Measurements from ENCODE around the gene CCDC27.
A peak's percentile ranks its signal among the peaks of the same experiment; 100 is the strongest.

CCDC27 gene

GRCh38 chr1:3770047-3770765 is 18.0 kb downstream of the CCDC27 start:
- Mint-ChIP-seq H3K4me3 (peak overlapping the region; percentile 50), H3K27ac (no peak overlapping the region), H3K27me3 (ENCODE audit: low read depth) (no peaks in the 10 kb centered on the region), H3K4me1 (ENCODE audit: low read depth) (no peaks in the 10 kb centered on the region), H3K36me3 (ENCODE audit: low read depth) (no peaks in the 10 kb centered on the region), H3K9me3 (no peaks in the 10 kb centered on the region)

- Mint-ChIP-seq H3K9me3 (no peaks in the 10 kb centered on the region), H3K27ac (no peak overlapping the region), H3K36me3 (ENCODE audit: low read depth) (no peaks in the 10 kb centered on the region), H3K4me3 (peak overlapping the region; percentile 50), H3K27me3 (ENCODE audit: low read depth) (no peaks in the 10 kb centered on the region), H3K4me1 (ENCODE audit: low read depth) (peaks cover 2% of the 10 kb centered on the region)
Observed at GRCh38 chr1:3771108-3772026, 19.1 kb downstream of the CCDC27 start.

- Mint-ChIP-seq H3K27ac (no peak overlapping the region), H3K4me3 (peak overlapping the region; percentile 50), H3K9me3 (no peaks in the 10 kb centered on the region), H3K36me3 (ENCODE audit: low read depth) (no peaks in the 10 kb centered on the region), H3K4me1 (ENCODE audit: low read depth) (peaks cover 2% of the 10 kb centered on the region), H3K27me3 (ENCODE audit: low read depth) (no peaks in the 10 kb centered on the region)
Observed at GRCh38 chr1:3772027-3772714, 19.9 kb downstream of the CCDC27 start.

DNA sequence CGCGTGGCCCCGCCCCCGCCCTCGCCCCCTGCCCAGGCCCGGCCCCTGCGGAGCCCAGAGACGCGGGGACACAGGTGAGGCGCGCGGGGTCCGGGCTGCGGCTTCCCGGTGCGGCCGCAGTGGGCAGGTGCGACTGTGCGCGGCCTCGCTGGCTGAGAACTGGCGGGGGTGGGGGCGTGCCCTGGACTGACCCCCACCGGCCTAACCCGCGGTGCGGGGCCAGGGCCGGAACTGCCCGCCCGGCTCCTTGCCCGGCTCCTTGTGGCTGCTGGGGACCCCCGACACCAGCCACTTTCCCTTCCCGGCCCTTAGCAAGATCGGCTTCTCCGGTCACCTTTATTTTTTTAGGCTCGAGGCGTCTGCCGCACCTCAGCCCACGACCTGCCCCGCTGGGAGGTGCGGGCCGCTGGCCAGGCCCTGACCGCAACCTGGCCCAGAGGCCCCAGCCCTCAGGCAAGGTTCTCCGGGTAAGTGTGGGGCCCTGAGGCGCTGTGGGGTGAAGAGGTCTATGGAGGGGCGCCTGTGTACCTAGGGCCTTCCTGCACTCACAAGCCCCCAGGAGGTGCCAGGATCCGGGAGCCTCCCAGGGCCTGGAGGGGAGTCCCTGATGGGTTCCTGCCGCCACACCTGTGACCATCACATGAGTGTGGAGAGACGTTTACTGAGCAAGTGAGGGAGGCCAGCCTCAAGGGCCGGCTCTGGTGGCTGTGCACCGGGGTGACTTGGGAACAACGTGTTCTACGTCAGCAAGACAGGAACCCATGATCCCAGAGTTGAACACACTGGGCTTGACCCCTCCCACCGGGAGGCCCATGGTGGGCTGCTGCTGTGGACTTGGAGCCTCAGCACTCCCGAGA is 20.7 kb downstream of the CCDC27 start, which contains the start of gene SMIM1:
Gene SMIM1, plus strand, starts transcription at position 35 of the 857 bp plus-strand sequence. CDS start 2,625 bp downstream, outside the sequence.
- no peak within 1 kb of the TSS for H3K27ac Mint-ChIP-seq
- H3K9me3 Mint-ChIP-seq: no peaks in the 10 kb centered on the region
- H3K4me1 Mint-ChIP-seq (ENCODE audit: low read depth): peaks cover 2% of the 10 kb centered on the region
- H3K36me3 Mint-ChIP-seq (ENCODE audit: low read depth): no peaks in the 10 kb centered on the region
- H3K27me3 Mint-ChIP-seq (ENCODE audit: low read depth): no peaks in the 10 kb centered on the region
- H3K4me3 Mint-ChIP-seq: peak within 1 kb of the TSS; percentile 50

DNA sequence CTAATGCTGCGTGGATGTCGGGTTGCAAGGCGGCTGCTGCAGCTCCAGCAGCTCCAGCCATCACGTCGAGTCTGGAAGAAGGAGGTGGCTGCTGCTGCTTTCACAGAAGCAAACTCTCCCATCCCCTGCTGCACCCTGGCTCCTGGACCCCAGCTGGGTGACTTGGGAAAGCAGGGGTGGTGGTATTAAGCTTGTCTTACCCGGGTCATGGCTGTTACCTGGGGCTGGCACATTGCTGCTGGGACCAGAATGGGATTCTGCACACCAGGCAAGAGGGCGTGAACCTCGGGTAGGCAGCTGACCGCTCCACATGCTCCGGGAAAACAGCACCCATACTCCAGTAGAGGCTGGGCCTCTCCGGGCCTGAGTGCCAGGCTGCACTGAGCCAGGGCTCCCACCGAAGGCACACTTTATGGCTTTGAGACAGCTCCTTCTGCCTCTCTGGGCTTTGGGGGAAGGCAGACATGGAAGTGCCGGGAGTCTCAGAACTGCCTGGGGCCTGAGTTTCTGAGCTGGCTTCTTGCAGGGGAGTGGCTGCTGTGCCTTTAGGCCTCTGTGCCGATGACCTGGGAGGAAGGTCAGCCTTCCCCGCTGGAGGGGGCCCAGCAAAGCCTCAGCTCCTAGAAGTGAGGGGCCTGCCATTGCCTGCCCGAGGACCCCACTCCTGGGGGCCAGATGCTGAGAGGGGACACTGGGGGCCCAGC is 21.5 kb downstream of the CCDC27 start:
- H3K27ac Mint-ChIP-seq: no peak overlapping the region
- H3K27me3 Mint-ChIP-seq (ENCODE audit: low read depth): no peaks in the 10 kb centered on the region

DNA sequence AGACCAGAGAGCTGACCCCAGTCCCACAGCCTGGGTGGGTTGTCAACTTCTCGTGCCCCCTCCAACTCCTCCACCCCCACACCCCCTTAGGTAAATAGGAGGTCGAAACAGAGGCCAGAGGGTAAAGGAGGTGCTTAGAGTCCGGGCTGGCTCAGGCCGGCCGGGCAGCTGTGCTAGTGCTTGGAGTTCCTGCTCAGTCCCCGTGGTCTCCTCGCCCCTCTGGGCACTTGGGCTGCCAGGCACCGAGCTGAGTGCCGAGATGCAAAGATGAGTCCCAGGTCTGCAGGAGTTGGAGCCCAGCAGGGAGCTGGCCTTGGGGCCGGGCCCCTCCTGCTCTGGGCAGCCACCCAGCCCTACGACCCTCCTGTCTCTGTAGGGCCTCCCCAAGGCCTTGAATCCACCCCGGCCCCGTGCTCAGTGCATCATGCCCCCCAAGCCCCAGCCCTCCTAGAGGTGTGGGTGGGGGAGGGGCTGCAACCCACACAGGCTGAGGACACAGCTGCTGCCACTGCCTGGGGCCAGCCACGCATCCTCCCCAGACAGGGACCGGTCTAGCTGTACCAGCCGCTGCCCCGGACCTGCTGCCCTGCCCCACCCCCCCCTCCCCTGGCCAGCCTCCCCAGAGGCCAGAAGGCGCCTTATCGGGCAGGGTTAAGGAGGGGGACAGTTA is 22.2 kb downstream of the CCDC27 start:
- Mint-ChIP-seq H3K36me3 (ENCODE audit: low read depth) (no peaks in the 10 kb centered on the region), H3K4me3 (no peak overlapping the region), H3K9me3 (no peaks in the 10 kb centered on the region), H3K4me1 (ENCODE audit: low read depth) (peaks cover 2% of the 10 kb centered on the region), H3K27ac (no peak overlapping the region), H3K27me3 (ENCODE audit: low read depth) (no peaks in the 10 kb centered on the region)

More for the DNA sequence above, 21.5 kb downstream of the CCDC27 start:
- H3K36me3 Mint-ChIP-seq (ENCODE audit: low read depth): no peaks in the 10 kb centered on the region
- H3K4me3 Mint-ChIP-seq: no peak overlapping the region
- peaks cover 2% of the 10 kb centered on the region for H3K4me1 Mint-ChIP-seq (ENCODE audit: low read depth)
- no peaks in the 10 kb centered on the region for H3K9me3 Mint-ChIP-seq

DNA sequence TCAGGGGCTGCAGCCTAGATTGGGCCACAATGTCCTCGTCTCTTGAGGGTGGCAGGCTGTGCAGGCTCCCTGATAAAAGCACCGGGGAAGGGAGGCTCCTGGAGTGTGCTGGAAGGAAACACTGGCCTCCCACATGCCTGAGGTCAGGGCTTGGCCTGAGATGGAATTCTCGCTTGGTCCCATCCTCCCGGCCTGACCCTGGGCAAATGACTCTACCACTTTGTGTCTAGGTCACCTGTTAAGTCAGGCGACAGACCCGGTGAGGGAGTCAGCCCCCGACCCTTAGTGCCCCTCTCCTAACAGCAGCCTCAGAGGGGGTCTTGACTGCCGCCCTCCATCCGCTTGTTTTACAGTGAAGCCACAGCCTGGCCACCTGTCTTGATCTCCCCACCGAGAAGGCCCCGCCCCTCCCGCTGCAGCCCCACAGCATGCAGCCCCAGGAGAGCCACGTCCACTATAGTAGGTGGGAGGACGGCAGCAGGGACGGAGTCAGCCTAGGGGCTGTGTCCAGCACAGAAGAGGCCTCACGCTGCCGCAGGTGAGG is 22.8 kb downstream of the CCDC27 start:
- peaks cover 2% of the 10 kb centered on the region for H3K4me1 Mint-ChIP-seq (ENCODE audit: low read depth)
- H3K27me3 Mint-ChIP-seq (ENCODE audit: low read depth): no peaks in the 10 kb centered on the region
- H3K27ac Mint-ChIP-seq: no peak overlapping the region
- no peaks in the 10 kb centered on the region for H3K9me3 Mint-ChIP-seq
- peaks cover 5% of the 10 kb centered on the region for H3K36me3 Mint-ChIP-seq (ENCODE audit: low read depth)
- no peak overlapping the region for H3K4me3 Mint-ChIP-seq

DNA sequence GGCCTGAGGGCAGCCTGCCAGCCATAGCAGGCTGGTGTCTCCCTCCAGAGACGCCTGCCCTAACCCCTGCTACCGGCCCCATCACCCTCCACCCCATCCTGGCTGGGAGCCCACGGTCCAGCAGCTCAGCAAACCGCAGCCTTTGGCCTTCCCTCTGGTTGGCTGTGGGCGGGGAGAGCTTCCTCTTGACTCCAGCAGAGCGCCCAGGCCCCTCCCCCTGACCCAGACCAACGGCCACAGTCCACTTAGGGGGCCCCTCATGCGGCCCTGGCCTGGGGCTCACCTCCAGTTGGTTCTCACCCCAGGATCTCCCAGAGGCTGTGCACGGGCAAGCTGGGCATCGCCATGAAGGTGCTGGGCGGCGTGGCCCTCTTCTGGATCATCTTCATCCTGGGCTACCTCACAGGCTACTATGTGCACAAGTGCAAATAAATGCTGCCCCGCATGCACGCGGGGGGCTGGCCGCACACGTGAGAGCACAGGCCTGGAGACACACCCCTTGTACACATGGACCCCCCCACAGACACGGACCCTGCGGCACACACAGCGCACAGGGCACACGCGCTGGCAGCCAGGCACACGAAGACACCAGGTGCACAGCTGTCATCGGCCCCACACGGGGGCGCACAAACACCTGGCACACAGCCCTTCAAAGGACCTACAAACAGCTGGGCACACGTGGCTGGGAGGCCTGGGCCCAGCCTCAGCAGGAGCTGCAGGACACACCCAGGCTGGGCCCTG is 23.4 kb downstream of the CCDC27 start:
- no peak overlapping the region for H3K4me3 Mint-ChIP-seq
- H3K36me3 Mint-ChIP-seq (ENCODE audit: low read depth): peaks cover 11% of the 10 kb centered on the region
- no peaks in the 10 kb centered on the region for H3K9me3 Mint-ChIP-seq
- H3K27ac Mint-ChIP-seq: no peak overlapping the region
- H3K27me3 Mint-ChIP-seq (ENCODE audit: low read depth): no peaks in the 10 kb centered on the region
- peaks cover 2% of the 10 kb centered on the region for H3K4me1 Mint-ChIP-seq (ENCODE audit: low read depth)

GRCh38 chr1:3776231-3776961 is 24.1 kb downstream of the CCDC27 start:
- Mint-ChIP-seq H3K4me3 (no peak overlapping the region), H3K27ac (no peak overlapping the region), H3K36me3 (ENCODE audit: low read depth) (peaks cover 14% of the 10 kb centered on the region), H3K4me1 (ENCODE audit: low read depth) (peaks cover 2% of the 10 kb centered on the region), H3K9me3 (no peaks in the 10 kb centered on the region), H3K27me3 (ENCODE audit: low read depth) (no peaks in the 10 kb centered on the region)

- peaks cover 2% of the 10 kb centered on the region for H3K4me1 Mint-ChIP-seq (ENCODE audit: low read depth)
- peaks cover 14% of the 10 kb centered on the region for H3K36me3 Mint-ChIP-seq (ENCODE audit: low read depth)
- H3K9me3 Mint-ChIP-seq: no peaks in the 10 kb centered on the region
- no peak overlapping the region for H3K27ac Mint-ChIP-seq
- H3K27me3 Mint-ChIP-seq (ENCODE audit: low read depth): no peaks in the 10 kb centered on the region
- H3K4me3 Mint-ChIP-seq: no peak overlapping the region
Observed at GRCh38 chr1:3777078-3777547, 24.9 kb downstream of the CCDC27 start.

DNA sequence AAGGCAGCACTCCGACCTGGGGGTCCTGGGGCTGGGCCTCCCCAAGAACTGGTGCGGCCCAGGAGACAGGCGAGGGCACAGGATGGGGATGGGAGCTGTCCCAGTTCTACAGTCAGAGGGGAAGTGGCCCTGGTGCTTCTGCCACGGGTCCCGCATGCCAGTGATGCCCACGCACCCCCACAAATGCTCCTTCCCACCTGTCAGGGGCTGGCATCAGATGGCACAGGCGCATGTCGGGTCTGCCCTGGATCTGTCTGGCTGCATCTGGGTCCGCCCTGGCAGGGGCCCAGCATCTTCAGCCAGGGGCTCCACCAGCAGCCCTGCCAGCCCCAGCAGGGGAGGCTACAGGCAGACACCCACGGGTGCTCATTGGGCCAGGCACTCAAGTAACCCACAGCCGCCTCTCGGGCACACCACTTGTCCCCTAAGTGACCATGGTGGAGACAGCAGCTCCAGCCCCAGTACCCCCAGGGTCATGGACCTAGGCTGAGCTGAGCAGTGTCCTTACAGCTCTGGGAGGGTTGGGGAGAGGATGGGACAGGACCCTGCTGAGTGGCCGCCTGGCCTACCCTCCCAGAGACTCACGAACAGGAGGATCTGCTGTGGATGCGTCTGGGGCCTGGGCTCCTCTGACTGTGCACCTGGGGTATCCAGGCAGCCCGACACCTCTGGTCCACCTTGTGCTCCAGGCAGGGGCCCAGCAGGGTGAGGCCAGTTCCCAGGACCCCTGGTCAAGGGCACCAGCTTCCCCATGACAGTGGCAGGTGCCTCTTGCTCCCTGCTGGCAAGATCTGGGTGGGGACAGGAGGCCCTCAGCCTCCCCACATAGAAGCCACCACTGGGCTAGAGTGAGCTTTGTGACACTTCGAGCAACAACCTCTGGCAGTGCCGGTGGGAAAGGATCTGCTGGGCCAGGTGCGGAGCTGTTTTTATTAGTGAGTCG is 25.7 kb downstream of the CCDC27 start:
- Mint-ChIP-seq H3K4me3 (no peak overlapping the region), H3K9me3 (no peaks in the 10 kb centered on the region), H3K36me3 (ENCODE audit: low read depth) (peaks cover 18% of the 10 kb centered on the region), H3K27me3 (ENCODE audit: low read depth) (no peaks in the 10 kb centered on the region), H3K4me1 (ENCODE audit: low read depth) (peaks cover 2% of the 10 kb centered on the region), H3K27ac (no peak overlapping the region)
